Glutamatergic neuron (in vitro differentiated cells): ENCODE measurements around the gene EXPH5. TPM values are rescaled to one million over a fixed set of nuclear protein-coding genes. Genes with fewer than 3 reads are reported as not detected.

Source experiments
- DNase-seq: peaks from one replicate; pipeline ENCODE4 v3.0.0; 2022
- H3K27ac Mint-ChIP-seq: one replicate; pipeline ENCODE4 v1.8.0; 2020; ENCODE audit warnings: mild to moderate bottlenecking, mixed read lengths, inconsistent platforms; ENCODE audit not compliant: unreplicated experiment
- H3K27me3 Mint-ChIP-seq: one replicate; pipeline ENCODE4 v1.8.0; 2020; ENCODE audit warnings: mild to moderate bottlenecking, moderate library complexity, mixed read lengths, inconsistent platforms; ENCODE audit not compliant: unreplicated experiment
- H3K36me3 Mint-ChIP-seq: one replicate; pipeline ENCODE4 v1.8.0; 2020; ENCODE audit warnings: mild to moderate bottlenecking, mixed read lengths, inconsistent platforms; ENCODE audit not compliant: unreplicated experiment
- H3K4me1 Mint-ChIP-seq: one replicate; pipeline ENCODE4 v1.8.0; 2020; ENCODE audit warnings: mild to moderate bottlenecking, low read depth, mixed read lengths, inconsistent platforms; ENCODE audit not compliant: unreplicated experiment
- H3K4me3 Mint-ChIP-seq: one replicate; pipeline ENCODE4 v1.8.0; 2020; ENCODE audit warnings: mild to moderate bottlenecking, mixed read lengths, inconsistent platforms; ENCODE audit not compliant: unreplicated experiment
- H3K9me3 Mint-ChIP-seq: one replicate; pipeline ENCODE4 v1.8.0; 2020; ENCODE audit warnings: mild to moderate bottlenecking, moderate library complexity, mixed read lengths, inconsistent platforms; ENCODE audit not compliant: unreplicated experiment
- total RNA-seq: library from RNA; stranded (reverse); fragmentation: NEBNext Ultra II Directional; extraction: Animal tissue kit (Norgen Biotek cat#: 25700); gene quantifications from one replicate; pipeline ENCODE4 v1.2.1, GENCODE V29; 2021; ENCODE audit not compliant: unreplicated experiment
- TF ChIP-seq, protein P1 (sequence below): fragments of 200-600 bp; sonication (generic); IDR thresholded peaks from one replicate; pipeline ENCODE4 v1.5.0; 2021; ENCODE audit not compliant: partially characterized antibody, unreplicated experiment

The EXPH5 gene
- total RNA-seq, 1 donor from 2014 or later: 0.44 TPM

DNA sequence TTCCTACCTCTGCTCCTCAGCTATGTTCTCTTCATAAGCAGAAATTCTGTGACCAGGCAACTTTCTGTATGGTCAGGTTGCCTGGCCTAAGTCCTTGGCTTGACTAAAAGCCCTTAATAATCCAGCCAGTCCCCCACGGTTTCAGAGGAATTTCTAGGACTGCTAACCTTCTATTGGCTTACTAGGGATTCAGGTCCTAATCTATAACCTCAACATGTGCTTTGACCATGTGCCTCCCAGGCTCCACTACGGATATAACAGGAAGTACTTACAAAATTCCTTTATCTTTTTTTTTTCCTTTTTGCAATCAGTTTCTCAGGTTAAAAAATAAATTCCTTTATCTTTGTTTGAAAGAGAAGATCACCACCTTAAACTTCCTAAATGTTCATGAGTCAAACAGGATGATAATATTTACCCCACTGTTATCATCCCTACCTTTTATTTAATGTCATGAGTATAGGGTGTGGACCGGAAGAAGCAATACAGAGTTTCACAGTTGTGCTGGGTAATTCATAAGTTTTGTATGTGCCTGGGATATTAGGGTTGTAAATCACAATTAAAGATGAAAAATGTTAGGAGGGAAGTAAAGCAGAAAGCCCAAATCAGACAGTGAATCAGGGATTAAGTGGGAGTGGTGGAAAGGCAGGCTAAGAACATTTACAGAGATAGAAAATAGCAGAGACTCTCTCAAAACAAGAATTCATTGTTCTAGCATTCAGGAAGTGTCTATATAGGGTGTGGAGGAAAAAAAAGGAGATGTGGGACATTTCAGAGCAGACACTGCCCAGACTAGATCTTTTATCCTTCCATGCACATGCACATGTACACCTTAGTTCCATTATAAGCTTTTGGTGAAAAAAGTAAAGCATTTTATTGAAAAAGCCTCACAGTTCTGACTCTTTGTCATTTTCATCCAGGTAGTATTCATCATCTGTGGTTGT lies 84.6 kb downstream of the EXPH5 start:
- Mint-ChIP-seq H3K9me3 (no peaks in the 10 kb centered on the region), H3K27me3 (no peaks in the 10 kb centered on the region), H3K4me3 (no peak overlapping the region), H3K27ac (no peak overlapping the region), H3K4me1 (no peaks in the 10 kb centered on the region), H3K36me3 (no peaks in the 10 kb centered on the region)
- no peak for DNase-seq
- TF ChIP-seq, protein P1, sequence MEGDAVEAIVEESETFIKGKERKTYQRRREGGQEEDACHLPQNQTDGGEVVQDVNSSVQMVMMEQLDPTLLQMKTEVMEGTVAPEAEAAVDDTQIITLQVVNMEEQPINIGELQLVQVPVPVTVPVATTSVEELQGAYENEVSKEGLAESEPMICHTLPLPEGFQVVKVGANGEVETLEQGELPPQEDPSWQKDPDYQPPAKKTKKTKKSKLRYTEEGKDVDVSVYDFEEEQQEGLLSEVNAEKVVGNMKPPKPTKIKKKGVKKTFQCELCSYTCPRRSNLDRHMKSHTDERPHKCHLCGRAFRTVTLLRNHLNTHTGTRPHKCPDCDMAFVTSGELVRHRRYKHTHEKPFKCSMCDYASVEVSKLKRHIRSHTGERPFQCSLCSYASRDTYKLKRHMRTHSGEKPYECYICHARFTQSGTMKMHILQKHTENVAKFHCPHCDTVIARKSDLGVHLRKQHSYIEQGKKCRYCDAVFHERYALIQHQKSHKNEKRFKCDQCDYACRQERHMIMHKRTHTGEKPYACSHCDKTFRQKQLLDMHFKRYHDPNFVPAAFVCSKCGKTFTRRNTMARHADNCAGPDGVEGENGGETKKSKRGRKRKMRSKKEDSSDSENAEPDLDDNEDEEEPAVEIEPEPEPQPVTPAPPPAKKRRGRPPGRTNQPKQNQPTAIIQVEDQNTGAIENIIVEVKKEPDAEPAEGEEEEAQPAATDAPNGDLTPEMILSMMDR: no peak

DNA sequence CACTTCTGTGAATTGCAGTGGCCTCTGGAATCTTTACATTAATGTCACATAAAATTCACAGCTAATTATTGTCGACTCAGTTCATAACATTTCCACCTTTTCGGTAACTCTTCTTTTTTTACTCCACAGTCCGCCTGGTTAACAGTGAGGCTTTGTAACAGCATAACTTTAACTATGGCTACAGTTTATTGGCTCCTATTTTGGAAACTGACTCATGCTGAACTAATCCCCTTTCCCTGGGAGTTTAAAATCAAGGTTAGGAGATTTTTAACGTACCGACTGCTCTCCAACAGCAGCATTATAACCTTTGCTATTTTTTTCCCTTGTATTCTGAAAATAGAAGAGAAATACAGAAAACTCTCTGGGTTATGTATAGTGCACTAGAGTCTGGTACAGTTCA lies 92.2 kb downstream of the EXPH5 start:
- no peak for DNase-seq
- Mint-ChIP-seq H3K27ac (no peak overlapping the region), H3K36me3 (no peaks in the 10 kb centered on the region), H3K9me3 (peaks cover 3% of the 10 kb centered on the region), H3K27me3 (peaks cover 9% of the 10 kb centered on the region), H3K4me3 (no peak overlapping the region), H3K4me1 (no peaks in the 10 kb centered on the region)
- TF ChIP-seq, protein P1: no peak

DNA sequence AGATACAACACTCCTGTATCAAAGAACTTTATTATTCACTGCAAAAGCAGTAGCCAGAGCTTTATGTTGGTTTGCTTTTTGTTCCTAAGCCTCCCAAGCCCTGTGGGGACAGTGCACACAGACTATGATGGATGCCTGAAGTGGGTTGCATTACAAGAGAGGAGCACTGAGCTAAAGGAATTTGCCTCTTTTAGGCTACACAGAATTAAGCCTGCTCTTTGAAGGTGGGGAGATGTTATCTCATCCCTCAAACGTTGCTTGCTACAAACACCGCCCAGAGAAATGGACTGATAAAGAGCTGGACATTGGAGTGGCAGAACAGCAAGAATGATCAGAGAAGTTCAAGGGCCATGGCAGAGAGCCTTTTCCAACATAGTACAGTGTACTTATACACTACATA lies 92.8 kb downstream of the EXPH5 start:
- Mint-ChIP-seq H3K4me3 (no peak overlapping the region), H3K4me1 (no peaks in the 10 kb centered on the region), H3K27me3 (peaks cover 9% of the 10 kb centered on the region), H3K27ac (no peak overlapping the region), H3K36me3 (no peaks in the 10 kb centered on the region), H3K9me3 (peaks cover 3% of the 10 kb centered on the region)
- DNase-seq: no peak
- TF ChIP-seq, protein P1: no peak

DNA sequence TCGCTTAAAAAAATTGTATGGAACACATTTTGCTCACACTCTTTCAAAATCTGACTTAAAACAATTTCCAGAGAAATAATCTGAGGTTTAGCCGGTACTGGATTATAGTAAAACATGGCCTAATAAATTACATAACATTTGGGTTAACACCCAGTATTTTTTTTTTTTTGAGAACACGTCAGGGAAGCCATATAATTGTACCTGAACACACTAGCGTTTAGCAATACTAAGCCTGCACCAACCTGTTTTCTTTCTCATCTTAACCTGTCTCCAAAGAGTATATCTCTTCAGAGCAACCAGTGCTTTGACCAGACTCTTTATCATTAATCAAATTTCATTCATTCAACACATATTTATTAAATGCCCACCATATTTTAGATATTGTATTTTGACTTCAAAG lies 93.4 kb downstream of the EXPH5 start:
- H3K4me3 Mint-ChIP-seq: no peak overlapping the region
- TF ChIP-seq, protein P1: no peak
- peaks cover 9% of the 10 kb centered on the region for H3K27me3 Mint-ChIP-seq
- H3K9me3 Mint-ChIP-seq: peaks cover 3% of the 10 kb centered on the region
- H3K36me3 Mint-ChIP-seq: no peaks in the 10 kb centered on the region
- no peaks in the 10 kb centered on the region for H3K4me1 Mint-ChIP-seq
- no peak overlapping the region for H3K27ac Mint-ChIP-seq
- DNase-seq: no peak

GRCh38 chr11:108498816-108499408 lies 94.7 kb downstream of the EXPH5 start:
- no peaks in the 10 kb centered on the region for H3K4me1 Mint-ChIP-seq
- H3K27me3 Mint-ChIP-seq: peaks cover 9% of the 10 kb centered on the region
- H3K9me3 Mint-ChIP-seq: peaks cover 3% of the 10 kb centered on the region
- TF ChIP-seq, protein P1: no peak
- no peak for DNase-seq
- no peaks in the 10 kb centered on the region for H3K36me3 Mint-ChIP-seq
- peak overlapping the region; percentile 91 for H3K4me3 Mint-ChIP-seq
- H3K27ac Mint-ChIP-seq: no peak overlapping the region
